GM23338 (cell line): ENCODE data around the gene DMD. TPM values are rescaled to one million over a fixed set of nuclear protein-coding genes. Genes with fewer than 3 reads are reported as not detected.

Experiments used
- ATAC-seq: fragments of 200-7000 bp; cut with Tn5 transposase; 3 replicates; pipeline ENCODE4 v1.9.1; 2020
- DNase-seq: peaks from one replicate; pipeline ENCODE4 v3.0.0-alpha.2; 2015; ENCODE audit warnings: low spot score
- H2AFZ ChIP-seq: fragments of 200-600 bp; sonication (generic); 2 replicates; pipeline ENCODE4 v1.8.0; 2016; ENCODE audit warnings: antibody characterized with exemption, mild to moderate bottlenecking, moderate library complexity
- H3F3A ChIP-seq: fragments of 200-600 bp; sonication (generic); replicated peaks from 2 replicates; pipeline ENCODE4 v1.8.0; 2017; ENCODE audit warnings: antibody characterized with exemption, mixed run types, low read depth
- H3K27ac ChIP-seq: fragments of 200-600 bp; sonication (generic); 2 replicates; pipeline ENCODE4 v1.6.1; 2016; ENCODE audit warnings: low read depth
- H3K27me3 ChIP-seq: fragments of 200-600 bp; sonication (generic); 2 replicates; pipeline ENCODE4 v1.8.0; 2016; ENCODE audit warnings: mild to moderate bottlenecking, mixed run types, moderate library complexity; ENCODE audit not compliant: insufficient read depth
- H3K36me3 ChIP-seq: fragments of 200-600 bp; sonication (generic); 2 replicates; pipeline ENCODE4 v1.8.0; 2016; ENCODE audit warnings: mild to moderate bottlenecking; ENCODE audit not compliant: insufficient read depth
- H3K4me1 ChIP-seq: fragments of 200-600 bp; sonication (generic); 2 replicates; pipeline ENCODE4 v1.8.0; 2016; ENCODE audit warnings: mild to moderate bottlenecking, moderate library complexity; ENCODE audit not compliant: insufficient read depth
- H3K4me2 ChIP-seq: fragments of 200-600 bp; sonication (generic); 2 replicates; pipeline ENCODE4 v1.7.1; 2017; ENCODE audit warnings: mixed run types
- H3K4me3 ChIP-seq: fragments of 200-600 bp; sonication (generic); 2 replicates; pipeline ENCODE4 v1.6.1; 2016; ENCODE audit warnings: mixed run types
- H3K79me2 ChIP-seq: fragments of 200-600 bp; sonication (generic); replicated peaks from 2 replicates; pipeline ENCODE4 v1.8.0; 2017; ENCODE audit warnings: mild to moderate bottlenecking; ENCODE audit not compliant: insufficient read depth
- H3K9me2 ChIP-seq: fragments of 200-600 bp; sonication (generic); 2 replicates; pipeline ENCODE4 v1.8.0; 2017; ENCODE audit not compliant: insufficient read depth
- H4K20me1 ChIP-seq: fragments of 200-600 bp; sonication (generic); replicated peaks from 2 replicates; pipeline ENCODE4 v1.8.0; 2017; ENCODE audit warnings: mild to moderate bottlenecking; ENCODE audit not compliant: insufficient read depth
- H3K27ac Mint-ChIP-seq: 2 replicates; pipeline ENCODE4 v1.8.0; 2020; ENCODE audit warnings: inconsistent platforms, mild to moderate bottlenecking, moderate library complexity, mixed read lengths
- H3K27me3 Mint-ChIP-seq: 3 replicates; pipeline ENCODE4 v1.8.0; 2022; ENCODE audit warnings: low read depth, mild to moderate bottlenecking, moderate library complexity, mixed read lengths, inconsistent platforms; ENCODE audit not compliant: insufficient read depth, poor library complexity
- H3K36me3 Mint-ChIP-seq: 3 replicates; pipeline ENCODE4 v1.8.0; 2021; ENCODE audit warnings: low read depth, mild to moderate bottlenecking, inconsistent platforms, moderate library complexity, mixed read lengths
- H3K4me1 Mint-ChIP-seq: 3 replicates; pipeline ENCODE4 v1.8.0; 2020; ENCODE audit warnings: mild to moderate bottlenecking, inconsistent platforms, mixed read lengths
- H3K4me3 Mint-ChIP-seq: 3 replicates; pipeline ENCODE4 v1.8.0; 2021; ENCODE audit warnings: moderate library complexity, mild to moderate bottlenecking, inconsistent platforms, mixed read lengths
- H3K9me3 Mint-ChIP-seq: 3 replicates; pipeline ENCODE4 v1.8.0; 2020; ENCODE audit warnings: moderate library complexity, mild to moderate bottlenecking, inconsistent platforms, mixed read lengths
- CREB1 ChIP-seq: fragments of 250-450 bp; sonication (Bioruptor Pico); IDR thresholded peaks from 2 replicates; pipeline ENCODE4 v1.5.0; 2020; ENCODE audit warnings: low read depth, mild to moderate bottlenecking, moderate library complexity
- EZH2 ChIP-seq: fragments of 200-600 bp; sonication (generic); IDR thresholded peaks from one replicate; pipeline ENCODE4 v1.8.0; 2017; ENCODE audit warnings: antibody characterized with exemption, mild to moderate bottlenecking, low read depth; ENCODE audit not compliant: unreplicated experiment
- EZH2phosphoT487 ChIP-seq: fragments of 200-600 bp; sonication (generic); IDR thresholded peaks from one replicate; pipeline ENCODE4 v1.8.1; 2018; ENCODE audit warnings: antibody characterized with exemption; ENCODE audit not compliant: unreplicated experiment
- JUNB ChIP-seq: IDR thresholded peaks from one replicate; pipeline ENCODE4 v1.6.1; 2016; ENCODE audit warnings: antibody characterized with exemption; ENCODE audit not compliant: unreplicated experiment
- NANOG ChIP-seq: IDR thresholded peaks from 2 replicates; pipeline ENCODE4 v1.6.1; 2016; ENCODE audit warnings: antibody characterized with exemption, borderline replicate concordance
- POLR2AphosphoS5 ChIP-seq: IDR thresholded peaks from 2 replicates; pipeline ENCODE4 v1.6.1; 2016; ENCODE audit warnings: antibody characterized with exemption, low read depth
- STAT1 ChIP-seq: IDR thresholded peaks from one replicate; pipeline ENCODE4 v1.6.1; 2016; ENCODE audit warnings: antibody characterized with exemption; ENCODE audit not compliant: unreplicated experiment
- ZNF331 ChIP-seq: fragments of 250-450 bp; sonication (Bioruptor Pico); IDR thresholded peaks from 2 replicates; pipeline ENCODE4 v1.5.0; 2020; ENCODE audit warnings: low read depth, mild to moderate bottlenecking, moderate library complexity
- polyA plus RNA-seq: library from polyadenylated mRNA; unstranded; fragments of >200 nt; fragmentation: Nextera tagmentation; extraction: Ambion mirVana; gene quantifications from 2 replicates; pipeline ENCODE4 v1.2.1, GENCODE V29; 2016
- total RNA-seq: library from RNA; depleted of rRNA; stranded (reverse); fragments of >200 nt; shearing (Covaris generic); gene quantifications from 2 replicates; pipeline ENCODE4 v1.2.3, GENCODE V29; 2014
- TF ChIP-seq, protein P1 (sequence below): fragments of 250-450 bp; sonication (Bioruptor Pico); IDR thresholded peaks from 2 replicates; pipeline ENCODE4 v1.5.0; 2020; ENCODE audit warnings: mild to moderate bottlenecking, moderate library complexity
- TF ChIP-seq, protein P2 (sequence below): IDR thresholded peaks from 2 replicates; pipeline ENCODE4 v1.6.1; 2016; ENCODE audit warnings: antibody characterized with exemption
- TF ChIP-seq, protein P3 (sequence below), 2 experiments: fragments of 200-600 bp in 1 of 2; sonication (generic) in 1 of 2; conservative IDR thresholded peaks; 2 replicates each; pipeline versions ENCODE4 v1.5.1 to v1.6.1; 2016 to 2017; ENCODE audit warnings: antibody characterized with exemption in 2 of 2, low read depth in 2 of 2, mild to moderate bottlenecking in 2 of 2, moderate library complexity in 1 of 2
- TF ChIP-seq, protein P4 (sequence below): IDR thresholded peaks from one replicate; pipeline ENCODE4 v1.6.1; 2018; ENCODE audit warnings: antibody characterized with exemption; ENCODE audit not compliant: unreplicated experiment

The DMD gene
- total and polyA plus RNA-seq, 2 experiments from 2014 or later: 4.5 to 7.6 TPM

DNA sequence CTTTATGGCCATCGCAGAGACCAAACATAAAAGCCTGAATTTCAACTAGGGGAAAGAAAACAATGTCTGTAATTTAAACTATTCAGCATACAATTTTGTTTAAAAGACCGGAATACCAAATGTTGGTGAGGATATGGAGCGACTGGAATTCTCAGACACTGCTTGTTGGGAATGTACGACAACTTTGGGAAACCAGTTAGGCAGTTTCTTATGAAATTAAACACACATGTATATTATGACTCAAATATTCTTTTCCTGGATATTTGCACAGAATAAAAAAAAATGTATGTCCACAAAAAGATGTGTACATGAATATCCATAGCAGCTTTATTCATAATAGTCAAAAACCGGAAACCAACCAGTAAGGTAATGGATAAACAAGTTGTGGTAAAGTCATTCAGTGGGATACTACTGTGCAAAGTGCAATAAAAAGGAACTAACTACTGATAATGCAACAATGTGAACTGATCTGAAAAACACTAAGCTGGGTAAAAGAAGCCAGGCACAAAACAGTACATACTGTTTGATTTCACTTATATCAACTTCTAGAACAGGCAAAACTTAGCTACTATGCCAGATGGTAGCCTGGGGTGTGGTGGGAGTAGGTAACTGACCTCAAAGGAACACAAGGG lies 1986.9 kb downstream of the DMD start (continued):
- TF ChIP-seq EZH2phosphoT487: no peak
- no peak for TF ChIP-seq POLR2AphosphoS5
- TF ChIP-seq JUNB: no peak
- TF ChIP-seq CREB1 (CRISPR knock-in tag): no peak
- TF ChIP-seq EZH2: no peak
- TF ChIP-seq NANOG: no peak
- TF ChIP-seq STAT1: no peak
- TF ChIP-seq ZNF331 (CRISPR knock-in tag): no peak

DNA sequence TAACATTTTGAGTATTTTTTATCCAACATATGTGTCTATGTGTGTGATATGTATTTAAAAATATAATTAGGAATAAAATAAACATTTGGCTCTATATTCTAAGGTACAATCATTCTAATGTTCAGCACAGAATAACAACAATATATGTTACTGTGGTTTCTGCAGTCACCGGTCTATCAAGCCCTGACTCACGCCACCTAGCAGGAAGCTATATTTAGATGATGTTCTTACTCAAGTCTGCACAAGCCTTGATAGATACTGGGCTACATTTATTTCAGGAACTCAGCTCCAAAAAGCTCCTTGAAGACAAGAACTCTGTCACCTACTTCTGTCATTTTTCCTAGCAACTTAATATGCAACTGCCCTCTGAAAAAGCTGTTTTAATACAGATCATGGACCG lies 1987.5 kb downstream of the DMD start:
- no peaks in the 10 kb centered on the region for H3K27me3 Mint-ChIP-seq
- no peak overlapping the region for H2AFZ ChIP-seq
- no peaks in the 10 kb centered on the region for H3K9me2 ChIP-seq
- no peaks in the 10 kb centered on the region for H3K36me3 Mint-ChIP-seq
- no peak overlapping the region for H3K4me3 Mint-ChIP-seq
- H3K27ac Mint-ChIP-seq: no peak overlapping the region
- no peaks in the 10 kb centered on the region for H3K4me1 ChIP-seq
- H3K4me3 ChIP-seq: no peak overlapping the region
- H3K79me2 ChIP-seq: no peaks in the 10 kb centered on the region
- no peaks in the 10 kb centered on the region for H4K20me1 ChIP-seq
- ATAC-seq: no peak
- H3K27me3 ChIP-seq: no peaks in the 10 kb centered on the region
- no peak overlapping the region for H3K4me2 ChIP-seq
- no peaks in the 10 kb centered on the region for H3K4me1 Mint-ChIP-seq
- no peak overlapping the region for H3K27ac ChIP-seq
- no peaks in the 10 kb centered on the region for H3K36me3 ChIP-seq
- no peaks in the 10 kb centered on the region for H3F3A ChIP-seq
- no peak for DNase-seq
- no peaks in the 10 kb centered on the region for H3K9me3 Mint-ChIP-seq
- TF ChIP-seq ZNF331 (CRISPR knock-in tag) (no peak), CREB1 (CRISPR knock-in tag) (no peak), NANOG (no peak), JUNB (no peak), STAT1 (no peak), EZH2phosphoT487 (no peak), POLR2AphosphoS5 (no peak)
- TF ChIP-seq, protein P1, sequence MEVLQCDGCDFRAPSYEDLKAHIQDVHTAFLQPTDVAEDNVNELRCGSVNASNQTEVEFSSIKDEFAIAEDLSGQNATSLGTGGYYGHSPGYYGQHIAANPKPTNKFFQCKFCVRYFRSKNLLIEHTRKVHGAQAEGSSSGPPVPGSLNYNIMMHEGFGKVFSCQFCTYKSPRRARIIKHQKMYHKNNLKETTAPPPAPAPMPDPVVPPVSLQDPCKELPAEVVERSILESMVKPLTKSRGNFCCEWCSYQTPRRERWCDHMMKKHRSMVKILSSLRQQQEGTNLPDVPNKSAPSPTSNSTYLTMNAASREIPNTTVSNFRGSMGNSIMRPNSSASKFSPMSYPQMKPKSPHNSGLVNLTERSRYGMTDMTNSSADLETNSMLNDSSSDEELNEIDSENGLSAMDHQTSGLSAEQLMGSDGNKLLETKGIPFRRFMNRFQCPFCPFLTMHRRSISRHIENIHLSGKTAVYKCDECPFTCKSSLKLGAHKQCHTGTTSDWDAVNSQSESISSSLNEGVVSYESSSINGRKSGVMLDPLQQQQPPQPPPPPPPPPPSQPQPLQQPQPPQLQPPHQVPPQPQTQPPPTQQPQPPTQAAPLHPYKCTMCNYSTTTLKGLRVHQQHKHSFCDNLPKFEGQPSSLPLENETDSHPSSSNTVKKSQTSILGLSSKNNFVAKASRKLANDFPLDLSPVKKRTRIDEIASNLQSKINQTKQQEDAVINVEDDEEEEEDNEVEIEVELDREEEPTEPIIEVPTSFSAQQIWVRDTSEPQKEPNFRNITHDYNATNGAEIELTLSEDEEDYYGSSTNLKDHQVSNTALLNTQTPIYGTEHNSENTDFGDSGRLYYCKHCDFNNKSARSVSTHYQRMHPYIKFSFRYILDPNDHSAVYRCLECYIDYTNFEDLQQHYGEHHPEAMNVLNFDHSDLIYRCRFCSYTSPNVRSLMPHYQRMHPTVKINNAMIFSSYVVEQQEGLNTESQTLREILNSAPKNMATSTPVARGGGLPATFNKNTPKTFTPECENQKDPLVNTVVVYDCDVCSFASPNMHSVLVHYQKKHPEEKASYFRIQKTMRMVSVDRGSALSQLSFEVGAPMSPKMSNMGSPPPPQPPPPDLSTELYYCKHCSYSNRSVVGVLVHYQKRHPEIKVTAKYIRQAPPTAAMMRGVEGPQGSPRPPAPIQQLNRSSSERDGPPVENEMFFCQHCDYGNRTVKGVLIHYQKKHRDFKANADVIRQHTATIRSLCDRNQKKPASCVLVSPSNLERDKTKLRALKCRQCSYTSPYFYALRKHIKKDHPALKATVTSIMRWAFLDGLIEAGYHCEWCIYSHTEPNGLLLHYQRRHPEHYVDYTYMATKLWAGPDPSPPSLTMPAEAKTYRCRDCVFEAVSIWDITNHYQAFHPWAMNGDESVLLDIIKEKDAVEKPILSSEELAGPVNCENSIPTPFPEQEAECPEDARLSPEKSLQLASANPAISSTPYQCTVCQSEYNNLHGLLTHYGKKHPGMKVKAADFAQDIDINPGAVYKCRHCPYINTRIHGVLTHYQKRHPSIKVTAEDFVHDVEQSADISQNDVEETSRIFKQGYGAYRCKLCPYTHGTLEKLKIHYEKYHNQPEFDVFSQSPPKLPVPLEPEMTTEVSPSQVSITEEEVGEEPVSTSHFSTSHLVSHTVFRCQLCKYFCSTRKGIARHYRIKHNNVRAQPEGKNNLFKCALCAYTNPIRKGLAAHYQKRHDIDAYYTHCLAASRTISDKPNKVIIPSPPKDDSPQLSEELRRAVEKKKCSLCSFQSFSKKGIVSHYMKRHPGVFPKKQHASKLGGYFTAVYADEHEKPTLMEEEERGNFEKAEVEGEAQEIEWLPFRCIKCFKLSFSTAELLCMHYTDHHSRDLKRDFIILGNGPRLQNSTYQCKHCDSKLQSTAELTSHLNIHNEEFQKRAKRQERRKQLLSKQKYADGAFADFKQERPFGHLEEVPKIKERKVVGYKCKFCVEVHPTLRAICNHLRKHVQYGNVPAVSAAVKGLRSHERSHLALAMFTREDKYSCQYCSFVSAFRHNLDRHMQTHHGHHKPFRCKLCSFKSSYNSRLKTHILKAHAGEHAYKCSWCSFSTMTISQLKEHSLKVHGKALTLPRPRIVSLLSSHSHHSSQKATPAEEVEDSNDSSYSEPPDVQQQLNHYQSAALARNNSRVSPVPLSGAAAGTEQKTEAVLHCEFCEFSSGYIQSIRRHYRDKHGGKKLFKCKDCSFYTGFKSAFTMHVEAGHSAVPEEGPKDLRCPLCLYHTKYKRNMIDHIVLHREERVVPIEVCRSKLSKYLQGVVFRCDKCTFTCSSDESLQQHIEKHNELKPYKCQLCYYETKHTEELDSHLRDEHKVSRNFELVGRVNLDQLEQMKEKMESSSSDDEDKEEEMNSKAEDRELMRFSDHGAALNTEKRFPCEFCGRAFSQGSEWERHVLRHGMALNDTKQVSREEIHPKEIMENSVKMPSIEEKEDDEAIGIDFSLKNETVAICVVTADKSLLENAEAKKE (CRISPR knock-in tag): no peak
- TF ChIP-seq, protein P2, sequence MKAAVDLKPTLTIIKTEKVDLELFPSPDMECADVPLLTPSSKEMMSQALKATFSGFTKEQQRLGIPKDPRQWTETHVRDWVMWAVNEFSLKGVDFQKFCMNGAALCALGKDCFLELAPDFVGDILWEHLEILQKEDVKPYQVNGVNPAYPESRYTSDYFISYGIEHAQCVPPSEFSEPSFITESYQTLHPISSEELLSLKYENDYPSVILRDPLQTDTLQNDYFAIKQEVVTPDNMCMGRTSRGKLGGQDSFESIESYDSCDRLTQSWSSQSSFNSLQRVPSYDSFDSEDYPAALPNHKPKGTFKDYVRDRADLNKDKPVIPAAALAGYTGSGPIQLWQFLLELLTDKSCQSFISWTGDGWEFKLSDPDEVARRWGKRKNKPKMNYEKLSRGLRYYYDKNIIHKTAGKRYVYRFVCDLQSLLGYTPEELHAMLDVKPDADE: no peak
- TF ChIP-seq, protein P3, sequence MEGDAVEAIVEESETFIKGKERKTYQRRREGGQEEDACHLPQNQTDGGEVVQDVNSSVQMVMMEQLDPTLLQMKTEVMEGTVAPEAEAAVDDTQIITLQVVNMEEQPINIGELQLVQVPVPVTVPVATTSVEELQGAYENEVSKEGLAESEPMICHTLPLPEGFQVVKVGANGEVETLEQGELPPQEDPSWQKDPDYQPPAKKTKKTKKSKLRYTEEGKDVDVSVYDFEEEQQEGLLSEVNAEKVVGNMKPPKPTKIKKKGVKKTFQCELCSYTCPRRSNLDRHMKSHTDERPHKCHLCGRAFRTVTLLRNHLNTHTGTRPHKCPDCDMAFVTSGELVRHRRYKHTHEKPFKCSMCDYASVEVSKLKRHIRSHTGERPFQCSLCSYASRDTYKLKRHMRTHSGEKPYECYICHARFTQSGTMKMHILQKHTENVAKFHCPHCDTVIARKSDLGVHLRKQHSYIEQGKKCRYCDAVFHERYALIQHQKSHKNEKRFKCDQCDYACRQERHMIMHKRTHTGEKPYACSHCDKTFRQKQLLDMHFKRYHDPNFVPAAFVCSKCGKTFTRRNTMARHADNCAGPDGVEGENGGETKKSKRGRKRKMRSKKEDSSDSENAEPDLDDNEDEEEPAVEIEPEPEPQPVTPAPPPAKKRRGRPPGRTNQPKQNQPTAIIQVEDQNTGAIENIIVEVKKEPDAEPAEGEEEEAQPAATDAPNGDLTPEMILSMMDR (conservative IDR thresholded peaks at IDR 0.05; ENCODE audit: low read depth in 2 of 2): no peak
- TF ChIP-seq, protein P4, sequence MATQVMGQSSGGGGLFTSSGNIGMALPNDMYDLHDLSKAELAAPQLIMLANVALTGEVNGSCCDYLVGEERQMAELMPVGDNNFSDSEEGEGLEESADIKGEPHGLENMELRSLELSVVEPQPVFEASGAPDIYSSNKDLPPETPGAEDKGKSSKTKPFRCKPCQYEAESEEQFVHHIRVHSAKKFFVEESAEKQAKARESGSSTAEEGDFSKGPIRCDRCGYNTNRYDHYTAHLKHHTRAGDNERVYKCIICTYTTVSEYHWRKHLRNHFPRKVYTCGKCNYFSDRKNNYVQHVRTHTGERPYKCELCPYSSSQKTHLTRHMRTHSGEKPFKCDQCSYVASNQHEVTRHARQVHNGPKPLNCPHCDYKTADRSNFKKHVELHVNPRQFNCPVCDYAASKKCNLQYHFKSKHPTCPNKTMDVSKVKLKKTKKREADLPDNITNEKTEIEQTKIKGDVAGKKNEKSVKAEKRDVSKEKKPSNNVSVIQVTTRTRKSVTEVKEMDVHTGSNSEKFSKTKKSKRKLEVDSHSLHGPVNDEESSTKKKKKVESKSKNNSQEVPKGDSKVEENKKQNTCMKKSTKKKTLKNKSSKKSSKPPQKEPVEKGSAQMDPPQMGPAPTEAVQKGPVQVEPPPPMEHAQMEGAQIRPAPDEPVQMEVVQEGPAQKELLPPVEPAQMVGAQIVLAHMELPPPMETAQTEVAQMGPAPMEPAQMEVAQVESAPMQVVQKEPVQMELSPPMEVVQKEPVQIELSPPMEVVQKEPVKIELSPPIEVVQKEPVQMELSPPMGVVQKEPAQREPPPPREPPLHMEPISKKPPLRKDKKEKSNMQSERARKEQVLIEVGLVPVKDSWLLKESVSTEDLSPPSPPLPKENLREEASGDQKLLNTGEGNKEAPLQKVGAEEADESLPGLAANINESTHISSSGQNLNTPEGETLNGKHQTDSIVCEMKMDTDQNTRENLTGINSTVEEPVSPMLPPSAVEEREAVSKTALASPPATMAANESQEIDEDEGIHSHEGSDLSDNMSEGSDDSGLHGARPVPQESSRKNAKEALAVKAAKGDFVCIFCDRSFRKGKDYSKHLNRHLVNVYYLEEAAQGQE: no peak
